Testis (tissue), 3 donors: ENCODE measurements around the gene ZBTB20. TPM values are rescaled to one million over a fixed set of nuclear protein-coding genes. Genes with fewer than 3 reads are reported as not detected.

Experiments used
- DNase-seq: peaks from one replicate; pipeline ENCODE4 v3.0.0-alpha.2; 2019
- H3K27ac ChIP-seq, 2 donors: fragments of 200-600 bp; sonication (generic); one replicate each; pipeline ENCODE4 v1.5.1; 2019
- H3K27me3 ChIP-seq: fragments of 200-600 bp; sonication (generic); one replicate; pipeline ENCODE4 v1.5.1; 2019
- H3K36me3 ChIP-seq: fragments of 200-600 bp; sonication (generic); one replicate; pipeline ENCODE4 v1.5.1; 2017; ENCODE audit warnings: low read depth; ENCODE audit errors: missing control alignments
- H3K4me1 ChIP-seq: fragments of 200-600 bp; sonication (generic); one replicate; pipeline ENCODE4 v1.5.1; 2019
- H3K4me3 ChIP-seq, 2 donors: fragments of 200-600 bp; sonication (generic); one replicate each; pipeline ENCODE4 v1.5.1; 2017 to 2019
- H3K9me3 ChIP-seq: fragments of 200-600 bp; sonication (generic); one replicate; pipeline ENCODE4 v1.5.1; 2017
- CTCF ChIP-seq, 3 experiments: fragments of 450-650 bp in 2 of 3; fragments of 200-600 bp in 1 of 3; sonication (generic) in 1 of 3; IDR thresholded peaks; one replicate each; pipeline ENCODE4 v1.5.1; 2016 to 2019; ENCODE audit warnings: antibody characterized with exemption in 3 of 3, mild to moderate bottlenecking in 2 of 3, moderate library complexity in 1 of 3
- POLR2A ChIP-seq: fragments of 450-650 bp; IDR thresholded peaks from one replicate; pipeline ENCODE4 v1.6.1; 2017; ENCODE audit warnings: antibody characterized with exemption, mild to moderate bottlenecking, moderate library complexity
- WGBS, 2 donors: methylation state at CpG; one replicate each; pipeline ENCODE4 v1.1.5; 2018; 5-methylcytosine and 5-hydroxymethylcytosine counted together
- intact Hi-C: fragments of 100-400 bp; cut with DNase I; formaldehyde crosslinking; loops from one replicate; pipeline ENCODE4 v1.15.1; 2023; ENCODE audit warnings: low total_unique reads
- polyA plus RNA-seq: library from polyadenylated mRNA; stranded (reverse); fragments of 350-450 nt; fragmentation: Illumina TruSeq; extraction: RNeasy Lipid Tissue Mini Kit (QIAGEN cat#74804); gene quantifications from one replicate; pipeline ENCODE4 v1.2.3, GENCODE V29; 2014; ENCODE audit warnings: low read depth, low replicate concordance; ENCODE audit not compliant: insufficient read depth
- total RNA-seq, 2 donors: library from RNA; depleted of rRNA; stranded (reverse); fragments of >200 nt; gene quantifications; one replicate each; pipeline ENCODE4 v1.2.3, GENCODE V29; 2016

Gene ZBTB20
- total and polyA plus RNA-seq, 3 donors from 2014 or later: 36.8 to 179 (median 126) TPM

GRCh38 chr3:114571363-114571762 is 575.7 kb downstream of the ZBTB20 start:
- no peaks in the 10 kb centered on the region for H3K36me3 ChIP-seq
- no peaks in the 10 kb centered on the region for H3K27me3 ChIP-seq
- TF ChIP-seq POLR2A: no peak
- TF ChIP-seq CTCF (IDR thresholded peaks at IDR 0.05): no peak
- no peaks in the 10 kb centered on the region for H3K9me3 ChIP-seq
- H3K4me1 ChIP-seq: no peaks in the 10 kb centered on the region
- intact Hi-C loops: no loop called here
- no peak overlapping the region for H3K4me3 ChIP-seq
- H3K27ac ChIP-seq: no peak overlapping the region
- DNase-seq: no peak
- 87 to 89% methylated on average over 3 of the region's 3 CpGs for WGBS, 2 donors

- Histone ChIP-seq H3K36me3 (no peaks in the 10 kb centered on the region), H3K27me3 (no peaks in the 10 kb centered on the region), H3K9me3 (no peaks in the 10 kb centered on the region), H3K4me1 (no peaks in the 10 kb centered on the region), H3K27ac (no peak overlapping the region), H3K4me3 (no peak overlapping the region)
- intact Hi-C loops: no loop called here
- 87 to 93% methylated on average over 2 of the region's 2 CpGs for WGBS, 2 donors
- DNase-seq: no peak
- no peak for TF ChIP-seq CTCF (IDR thresholded peaks at IDR 0.05)
- no peak for TF ChIP-seq POLR2A
These were observed 577.9 kb downstream of the ZBTB20 start for GRCh38 chr3:114569186-114569585.

GRCh38 chr3:114567771-114568170 is 579.3 kb downstream of the ZBTB20 start:
- Histone ChIP-seq H3K27ac (no peak overlapping the region), H3K36me3 (no peaks in the 10 kb centered on the region), H3K27me3 (no peaks in the 10 kb centered on the region), H3K9me3 (no peaks in the 10 kb centered on the region), H3K4me1 (no peaks in the 10 kb centered on the region), H3K4me3 (no peak overlapping the region)
- no peak for TF ChIP-seq CTCF (IDR thresholded peaks at IDR 0.05)
- TF ChIP-seq POLR2A: no peak
- DNase-seq: no peak
- intact Hi-C loops: no loop called here
- 80 to 100% methylated on average over 2 of the region's 2 CpGs for WGBS, 2 donors

- DNase-seq: no peak
- TF ChIP-seq POLR2A (no peak), CTCF (IDR thresholded peaks at IDR 0.05) (no peak)
- Histone ChIP-seq H3K27me3 (no peaks in the 10 kb centered on the region), H3K9me3 (no peaks in the 10 kb centered on the region), H3K36me3 (no peaks in the 10 kb centered on the region), H3K27ac (no peak overlapping the region), H3K4me3 (no peak overlapping the region), H3K4me1 (no peaks in the 10 kb centered on the region)
- intact Hi-C loops: no loop called here
These were observed 580.3 kb downstream of the ZBTB20 start for GRCh38 chr3:114566767-114567166.

GRCh38 chr3:114566162-114566755 is 580.8 kb downstream of the ZBTB20 start:
- Histone ChIP-seq H3K4me3 (no peak overlapping the region), H3K4me1 (no peaks in the 10 kb centered on the region), H3K27me3 (no peaks in the 10 kb centered on the region), H3K9me3 (no peaks in the 10 kb centered on the region), H3K36me3 (no peaks in the 10 kb centered on the region), H3K27ac (no peak overlapping the region)
- TF ChIP-seq CTCF (IDR thresholded peaks at IDR 0.05): no peak
- TF ChIP-seq POLR2A: no peak
- intact Hi-C loops: no loop called here
- 86 to 88% methylated on average over 5 of the region's 5 CpGs for WGBS, 2 donors
- no peak for DNase-seq
